Cardiac muscle cell (in vitro differentiated cells and primary cell): Measurements from ENCODE around the gene FBXO24. TPM values are rescaled to one million over a fixed set of nuclear protein-coding genes. Genes with fewer than 3 reads are reported as not detected.
A peak's percentile ranks its signal among the peaks of the same experiment; 100 is the strongest.

Experiments used
- DNase-seq, 2 donors: peaks; one replicate each; pipeline versions ENCODE4 v3.0.0 to v3.0.0-alpha.2; 2010 to 2017; ENCODE audit warnings: low read depth in 1 of 2, low spot score in 1 of 2
- H3K27ac ChIP-seq: fragments of 200-600 bp; sonication (generic); 2 replicates; pipeline ENCODE4 v1.5.1; 2016
- H3K27me3 ChIP-seq: fragments of 200-600 bp; sonication (generic); 2 replicates; pipeline ENCODE4 v1.6.0; 2016; ENCODE audit warnings: control low read depth
- H3K36me3 ChIP-seq: fragments of 200-600 bp; sonication (generic); 2 replicates; pipeline ENCODE4 v1.5.1; 2016; ENCODE audit warnings: control low read depth
- H3K4me1 ChIP-seq: fragments of 200-600 bp; sonication (generic); 2 replicates; pipeline ENCODE4 v1.8.1; 2017; ENCODE audit warnings: low read depth, mild to moderate bottlenecking, mixed run types
- H3K4me3 ChIP-seq: fragments of 200-600 bp; sonication (generic); 2 replicates; pipeline ENCODE4 v1.5.1; 2016; ENCODE audit warnings: mild to moderate bottlenecking
- H3K9me3 ChIP-seq: fragments of 200-600 bp; sonication (generic); 2 replicates; pipeline ENCODE4 v1.5.1; 2017; ENCODE audit warnings: low read depth, mild to moderate bottlenecking, control low read depth
- polyA plus RNA-seq: library from polyadenylated mRNA; unstranded; fragments of >200 nt; fragmentation: Nextera tagmentation; extraction: Ambion mirVana; gene quantifications from 2 replicates; pipeline ENCODE4 v1.2.1, GENCODE V29; 2016
- total RNA-seq: library from RNA; depleted of rRNA; stranded (reverse); fragments of >200 nt; gene quantifications from 2 replicates; pipeline ENCODE4 v1.2.3, GENCODE V29; 2016
- TF ChIP-seq, protein P1 (sequence below): IDR thresholded peaks from 2 replicates; pipeline ENCODE4 v1.5.1; 2012; ENCODE audit warnings: low read depth, mild to moderate bottlenecking, low read length

FBXO24 gene
- total and polyA plus RNA-seq, 2 experiments from 2014 or later, result 1.9 to 2.3 TPM

DNA sequence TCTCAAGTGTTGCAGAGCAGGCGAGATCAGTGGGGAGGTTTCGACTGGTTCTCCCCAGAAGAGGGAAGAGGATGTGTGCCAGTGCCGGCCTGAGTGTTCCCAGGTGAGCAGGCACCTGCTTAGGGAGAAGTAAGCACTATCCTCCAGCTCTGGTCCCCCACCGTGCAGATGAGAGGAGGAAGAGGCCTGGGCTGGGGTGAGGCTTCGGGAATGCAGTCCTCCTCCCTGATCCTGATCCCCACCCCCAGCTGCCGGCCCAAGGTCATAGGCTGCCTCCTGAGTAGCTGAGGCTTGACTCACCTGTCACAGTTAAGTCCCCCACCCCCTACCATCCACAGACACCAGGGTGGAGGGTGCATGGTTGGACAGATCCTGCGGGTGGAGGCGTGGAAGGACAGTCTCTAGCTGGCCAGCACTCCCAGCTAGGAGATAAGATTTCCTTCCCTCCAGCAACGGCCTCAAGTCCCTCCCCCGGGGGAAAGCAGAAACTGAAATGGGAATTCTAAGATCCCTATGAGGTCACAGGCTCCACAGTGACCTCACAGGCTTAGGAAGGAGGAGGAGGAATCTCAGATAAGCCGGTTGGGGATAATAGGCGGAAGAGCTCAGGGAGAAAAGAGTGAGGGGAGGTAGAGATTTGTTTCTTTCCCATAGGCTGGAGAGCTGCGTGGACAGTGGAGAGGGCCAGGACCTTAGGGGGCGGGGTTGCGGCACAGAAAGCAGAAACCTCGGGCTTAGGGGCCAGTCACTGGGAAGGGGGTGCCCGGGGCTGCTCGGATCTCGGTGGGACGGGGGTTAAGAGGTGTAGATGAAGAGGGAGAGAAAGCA, 1.2 kb upstream of the FBXO24 start:
- DNase-seq, result peak; percentile 65 to 95
- Histone ChIP-seq H3K4me3 (peak overlapping the region; percentile 98), H3K9me3 (no peaks in the 10 kb centered on the region), H3K27me3 (no peaks in the 10 kb centered on the region), H3K36me3 (peaks cover 10% of the 10 kb centered on the region), H3K4me1 (peaks cover 24% of the 10 kb centered on the region), H3K27ac (peak overlapping the region; percentile 95)
- TF ChIP-seq, protein P1, sequence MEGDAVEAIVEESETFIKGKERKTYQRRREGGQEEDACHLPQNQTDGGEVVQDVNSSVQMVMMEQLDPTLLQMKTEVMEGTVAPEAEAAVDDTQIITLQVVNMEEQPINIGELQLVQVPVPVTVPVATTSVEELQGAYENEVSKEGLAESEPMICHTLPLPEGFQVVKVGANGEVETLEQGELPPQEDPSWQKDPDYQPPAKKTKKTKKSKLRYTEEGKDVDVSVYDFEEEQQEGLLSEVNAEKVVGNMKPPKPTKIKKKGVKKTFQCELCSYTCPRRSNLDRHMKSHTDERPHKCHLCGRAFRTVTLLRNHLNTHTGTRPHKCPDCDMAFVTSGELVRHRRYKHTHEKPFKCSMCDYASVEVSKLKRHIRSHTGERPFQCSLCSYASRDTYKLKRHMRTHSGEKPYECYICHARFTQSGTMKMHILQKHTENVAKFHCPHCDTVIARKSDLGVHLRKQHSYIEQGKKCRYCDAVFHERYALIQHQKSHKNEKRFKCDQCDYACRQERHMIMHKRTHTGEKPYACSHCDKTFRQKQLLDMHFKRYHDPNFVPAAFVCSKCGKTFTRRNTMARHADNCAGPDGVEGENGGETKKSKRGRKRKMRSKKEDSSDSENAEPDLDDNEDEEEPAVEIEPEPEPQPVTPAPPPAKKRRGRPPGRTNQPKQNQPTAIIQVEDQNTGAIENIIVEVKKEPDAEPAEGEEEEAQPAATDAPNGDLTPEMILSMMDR, result no peak

DNA sequence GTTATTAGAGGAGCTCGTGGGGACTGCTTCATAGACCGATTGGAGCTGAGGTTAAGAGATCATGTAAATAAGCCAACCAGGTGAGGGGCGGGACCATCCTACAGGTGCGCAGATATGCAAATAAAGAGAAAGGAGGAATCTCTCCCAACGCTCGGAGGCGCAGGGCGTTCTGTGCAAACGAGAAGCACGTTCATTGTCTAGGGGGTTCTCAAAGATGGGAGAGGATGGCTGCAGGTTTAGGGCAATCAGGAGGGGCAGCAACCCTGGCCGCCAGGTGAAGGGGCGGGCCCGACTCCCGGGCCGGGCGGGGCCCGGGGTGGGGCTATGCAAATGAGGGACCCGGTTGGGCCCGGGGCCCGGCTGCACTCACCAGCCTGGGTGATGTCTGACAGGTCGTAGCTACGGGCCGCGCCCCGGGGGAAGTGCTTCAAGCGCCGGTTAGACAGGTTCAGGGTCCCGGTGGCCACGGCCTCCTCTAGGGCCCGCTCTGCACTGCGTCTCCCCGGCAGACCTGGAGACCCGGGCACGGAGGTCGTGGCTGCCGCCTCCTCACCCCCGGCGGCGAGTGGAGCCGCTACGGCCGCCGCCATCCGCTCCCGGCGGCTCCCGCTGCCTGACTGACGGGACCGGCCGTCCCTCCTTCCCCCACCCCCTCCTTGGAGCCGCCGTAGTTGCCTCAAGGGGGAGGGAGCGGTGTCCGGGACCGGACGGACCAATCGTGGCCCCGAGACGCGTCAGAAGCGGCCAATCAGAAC, 440 bp upstream of the FBXO24 start, which contains the start of gene LRCH4:
Gene LRCH4 (minus strand): TSS at position 619 of the 755 bp plus-strand sequence. CDS start 29 bp downstream, at position 590.
- Histone ChIP-seq H3K27ac (peak within 1 kb of the TSS; percentile 95), H3K4me1 (peaks cover 24% of the 10 kb centered on the region), H3K27me3 (no peaks in the 10 kb centered on the region), H3K4me3 (peak within 1 kb of the TSS; percentile 98), H3K36me3 (peaks cover 10% of the 10 kb centered on the region), H3K9me3 (no peaks in the 10 kb centered on the region)
- TF ChIP-seq, protein P1, result no peak
- DNase-seq, result no peak

DNA sequence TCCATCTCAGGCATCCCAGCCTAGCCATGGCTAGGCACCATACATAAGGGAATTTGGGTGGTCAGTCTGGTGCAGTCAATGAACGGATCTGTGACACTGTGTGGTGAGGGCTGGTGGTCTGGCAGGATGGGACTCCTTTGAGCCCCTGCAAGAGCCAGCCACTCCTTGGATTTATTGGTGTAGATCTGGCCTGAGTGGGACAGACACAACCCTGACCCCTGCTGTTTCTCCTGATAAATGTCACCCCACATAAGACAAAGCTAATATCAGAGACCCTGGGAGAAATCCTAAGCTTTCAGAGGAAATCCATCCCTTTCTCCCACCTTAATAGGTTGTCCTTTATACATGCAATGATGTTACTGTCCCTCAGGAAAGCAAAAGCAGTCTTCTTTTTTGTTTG, 2.3 kb downstream of the FBXO24 start:
- H3K27ac ChIP-seq, result no peak overlapping the region
- DNase-seq, result peak; percentile 34 to 39
- no peaks in the 10 kb centered on the region for H3K9me3 ChIP-seq
- no peaks in the 10 kb centered on the region for H3K36me3 ChIP-seq
- H3K4me3 ChIP-seq, result no peak overlapping the region
- H3K27me3 ChIP-seq, result no peaks in the 10 kb centered on the region
- TF ChIP-seq, protein P1, result peak; percentile 36
- H3K4me1 ChIP-seq, result peaks cover 14% of the 10 kb centered on the region

DNA sequence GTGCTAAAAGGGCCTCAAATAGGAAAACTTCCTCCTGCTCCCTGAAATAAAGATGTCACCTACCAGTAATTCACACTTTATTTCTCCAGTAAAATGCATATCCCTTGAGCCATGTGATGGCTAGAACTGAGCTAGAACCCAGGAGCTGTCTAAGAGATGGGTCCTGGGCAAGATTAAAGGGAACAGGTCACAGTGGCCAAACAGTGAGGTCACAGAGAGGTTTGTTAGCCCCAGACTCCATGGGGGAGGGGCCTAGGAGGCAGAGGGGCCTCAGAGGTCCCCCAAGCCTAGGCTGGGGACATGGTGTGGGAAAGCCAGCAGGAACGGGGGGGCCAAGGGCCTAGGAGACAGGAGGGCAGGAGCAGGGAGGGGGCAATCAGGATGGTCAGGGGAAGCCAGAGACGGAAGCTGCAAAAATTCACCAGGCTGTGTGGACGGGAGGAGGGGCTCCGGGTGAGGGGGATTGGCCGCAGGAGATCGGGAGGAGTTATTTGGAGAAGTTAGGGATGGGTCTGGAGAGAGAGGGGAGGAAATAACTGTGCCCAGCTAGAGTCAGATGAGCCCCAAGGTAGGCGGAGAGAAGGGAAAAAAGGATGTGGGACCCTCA, 3.3 kb downstream of the FBXO24 start:
- TF ChIP-seq, protein P1, result no peak
- Histone ChIP-seq H3K36me3 (no peaks in the 10 kb centered on the region), H3K9me3 (no peaks in the 10 kb centered on the region), H3K27me3 (no peaks in the 10 kb centered on the region), H3K4me3 (no peak overlapping the region), H3K4me1 (peaks cover 4% of the 10 kb centered on the region), H3K27ac (no peak overlapping the region)
- no peak for DNase-seq

DNA sequence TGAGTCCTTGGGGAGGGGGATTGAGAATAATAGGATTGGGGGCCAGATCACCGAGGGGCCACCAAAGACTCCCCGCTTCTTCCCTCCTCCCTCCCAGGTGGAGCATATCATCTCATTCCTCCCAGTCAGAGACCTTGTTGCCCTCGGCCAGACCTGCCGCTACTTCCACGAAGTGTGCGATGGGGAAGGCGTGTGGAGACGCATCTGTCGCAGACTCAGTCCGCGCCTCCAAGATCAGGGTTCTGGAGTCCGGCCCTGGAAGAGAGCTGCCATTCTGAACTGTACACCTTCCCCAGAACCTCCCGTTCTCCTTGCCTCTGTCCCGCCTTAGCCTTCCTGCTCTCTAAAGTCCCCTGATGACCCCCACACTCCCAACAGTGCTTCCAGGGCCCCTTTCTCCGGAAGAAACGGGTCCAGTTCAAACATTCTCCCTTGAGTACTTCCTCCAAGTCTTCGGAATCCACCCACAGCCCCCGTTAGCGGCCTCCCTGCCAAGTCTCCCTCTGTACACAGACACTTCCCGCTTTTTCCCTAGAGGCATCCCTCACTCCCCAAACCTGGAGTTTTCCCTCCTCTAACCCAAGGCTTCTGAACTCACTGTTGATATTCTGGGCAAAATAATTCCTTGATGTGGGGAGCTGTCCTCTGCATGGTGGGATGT, 4.1 kb downstream of the FBXO24 start:
- Histone ChIP-seq H3K4me1 (peaks cover 4% of the 10 kb centered on the region), H3K27ac (no peak overlapping the region), H3K36me3 (no peaks in the 10 kb centered on the region), H3K27me3 (no peaks in the 10 kb centered on the region), H3K9me3 (no peaks in the 10 kb centered on the region), H3K4me3 (no peak overlapping the region)
- peak in 1 of 2 donors; percentile 56 for DNase-seq
- TF ChIP-seq, protein P1, result no peak
